Naive thymus-derived CD4-positive, alpha-beta T cell (primary cell): Measurements from ENCODE around the gene PROSER3. TPM values are rescaled to one million over a fixed set of nuclear protein-coding genes. Genes with fewer than 3 reads are reported as not detected.

Experiments
- ATAC-seq: fragments of 150-1000 bp; cut with Tn5 transposase; 2 replicates; pipeline ENCODE4 v1.10.0; 2021; ENCODE audit warnings: mild to moderate bottlenecking, moderate library complexity
- CTCF ChIA-PET: fragments of 350-600 bp; sonication (Branson Sonifier 250); formaldehyde crosslinking; loops from one replicate; lab custom pipeline; 2021; ENCODE audit warnings: antibody characterized with exemption; lab: Charles Lee
- POLR2A ChIA-PET: fragments of 350-600 bp; sonication (Branson Sonifier 250); formaldehyde crosslinking; loops from one replicate; lab custom pipeline; 2021; ENCODE audit warnings: antibody characterized with exemption, inconsistent platforms; lab: Charles Lee
- DNase-seq, 9 donors: peaks; one replicate each; pipeline versions ENCODE4 v3.0.0 to v3.0.0-alpha.2; 2020 to 2022; ENCODE audit warnings: mixed read lengths in 1 of 9
- H3K27ac ChIP-seq: one replicate; pipeline ENCODE4 v1.7.0; 2013; ENCODE audit warnings: mild to moderate bottlenecking, low read depth, low read length, moderate library complexity
- H3K27me3 ChIP-seq, 2 donors: one replicate each; pipeline ENCODE4 v1.7.0; 2013; ENCODE audit warnings: low read length in 2 of 2, mild to moderate bottlenecking in 2 of 2, moderate library complexity in 2 of 2; ENCODE audit not compliant: control insufficient read depth in 2 of 2, insufficient read depth in 2 of 2
- H3K36me3 ChIP-seq, 3 experiments: 1 replicate in 2 of 3; 2 replicates in 1 of 3; pipeline ENCODE4 v1.7.0; 2013; ENCODE audit warnings: low read length in 3 of 3, mild to moderate bottlenecking in 3 of 3, moderate library complexity in 1 of 3; ENCODE audit not compliant: insufficient read depth in 3 of 3, control insufficient read depth in 2 of 3
- H3K4me1 ChIP-seq, 2 donors: one replicate each; pipeline ENCODE4 v1.7.0; 2013; ENCODE audit warnings: low read length in 2 of 2, mild to moderate bottlenecking in 2 of 2, moderate library complexity in 1 of 2; ENCODE audit not compliant: control insufficient read depth in 2 of 2, insufficient read depth in 2 of 2
- H3K4me3 ChIP-seq: 2 replicates; pipeline ENCODE4 v1.7.0; 2013; ENCODE audit warnings: mild to moderate bottlenecking, low read length
- H3K9me3 ChIP-seq, 3 experiments: 1 replicate in 2 of 3; 2 replicates in 1 of 3; pipeline ENCODE4 v1.7.0; 2013; ENCODE audit warnings: low read length in 3 of 3; ENCODE audit not compliant: control insufficient read depth in 2 of 3
- H3K27ac Mint-ChIP-seq, 9 donors: one replicate each; pipeline ENCODE4 v1.8.0; 2020 to 2022; ENCODE audit warnings: mixed read lengths in 9 of 9, mild to moderate bottlenecking in 8 of 9, moderate library complexity in 5 of 9, inconsistent platforms in 2 of 9
- H3K27me3 Mint-ChIP-seq, 5 donors: one replicate each; pipeline ENCODE4 v1.8.0; 2021 to 2022; ENCODE audit warnings: mixed read lengths in 5 of 5, mild to moderate bottlenecking in 1 of 5
- H3K36me3 Mint-ChIP-seq, 5 donors: one replicate each; pipeline ENCODE4 v1.8.0; 2020 to 2022; ENCODE audit warnings: mixed read lengths in 5 of 5, mild to moderate bottlenecking in 3 of 5, inconsistent platforms in 1 of 5
- H3K4me1 Mint-ChIP-seq, 7 donors: one replicate each; pipeline ENCODE4 v1.8.0; 2020 to 2022; ENCODE audit warnings: mixed read lengths in 7 of 7, mild to moderate bottlenecking in 3 of 7, inconsistent platforms in 1 of 7
- H3K4me3 Mint-ChIP-seq, 10 donors: one replicate each; pipeline ENCODE4 v1.8.0; 2020 to 2022; ENCODE audit warnings: mild to moderate bottlenecking in 10 of 10, mixed read lengths in 10 of 10, moderate library complexity in 6 of 10, inconsistent platforms in 2 of 10
- H3K9me3 Mint-ChIP-seq, 11 donors: one replicate each; pipeline ENCODE4 v1.8.0; 2020 to 2022; ENCODE audit warnings: mixed read lengths in 11 of 11, mild to moderate bottlenecking in 4 of 11, inconsistent platforms in 1 of 11, moderate library complexity in 1 of 11
- intact Hi-C, 2 donors: fragments of 100-400 bp; cut with micrococcal nuclease; formaldehyde crosslinking; loops; one replicate each; pipeline ENCODE4 v1.15.1; 2023
- polyA plus RNA-seq, 2 donors: library from polyadenylated mRNA; unstranded; fragments of 300-500 nt; fragmentation: Illumina TruSeq; gene quantifications; one replicate each; pipeline ENCODE4 v1.2.3, GENCODE V29; 2021
- total RNA-seq, 6 experiments: library from RNA in 5 of 6; stranded (reverse) in 5 of 6; gene quantifications; 1 replicate in 5 of 6; 2 replicates in 1 of 6; pipeline ENCODE4 v1.2.3 and lab custom pipeline; 2021 to 2026

Gene PROSER3
- total and polyA plus RNA-seq, 7 experiments from 2014 or later: 5.4 to 47.3 (median 36.4) TPM

- ATAC-seq (no peak), DNase-seq (no peak)
- Mint-ChIP-seq H3K27me3 (no peaks in the 10 kb centered on the region), H3K4me1 (peaks cover 0 to 21% (median 8%) of the 10 kb centered on the region in 7 donors), H3K36me3 (peaks cover 4 to 51% (median 16%) of the 10 kb centered on the region in 5 donors), H3K27ac (peak overlapping the region in 3 of 9 donors; percentile 42 to 62 (median 62)), H3K9me3 (no peaks in the 10 kb centered on the region), H3K4me3 (no peak overlapping the region)
- no peaks in the 10 kb centered on the region for H3K27me3 ChIP-seq
- intact Hi-C loops: no loop called here
- no peak overlapping the region for H3K4me3 ChIP-seq
- peaks cover 12 to 98% (median 33%) of the 10 kb centered on the region in 3 experiments for H3K36me3 ChIP-seq
- no peaks in the 10 kb centered on the region for H3K9me3 ChIP-seq
- CTCF ChIA-PET: interaction anchor here (1.1 kb wide), 1 partner anchor 10 kb away, joined by 4 read pairs; no protein-coding TSS in a partner anchor
- H3K27ac ChIP-seq: no peak overlapping the region
- H3K4me1 ChIP-seq: no peaks in the 10 kb centered on the region
- POLR2A ChIA-PET: interaction anchor here (1.6 kb wide), 1 partner anchor 10 kb away, joined by 8 read pairs; no protein-coding TSS in a partner anchor
Measured at GRCh38 chr19:35730326-35730725, 27.6 kb upstream of the PROSER3 start.

- POLR2A ChIA-PET: interaction anchor here (1.0 kb wide), 1 partner anchor 11 kb away, joined by 4 read pairs; the partner anchor contains the start of gene IGFLR1
- Histone ChIP-seq H3K9me3 (no peaks in the 10 kb centered on the region), H3K36me3 (peaks cover 2 to 94% (median 23%) of the 10 kb centered on the region in 3 experiments), H3K27me3 (no peaks in the 10 kb centered on the region), H3K27ac (no peak overlapping the region), H3K4me3 (no peak overlapping the region), H3K4me1 (no peaks in the 10 kb centered on the region)
- Mint-ChIP-seq H3K27ac (peak overlapping the region in 3 of 9 donors; percentile 10 to 62 (median 42)), H3K4me3 (no peak overlapping the region), H3K27me3 (no peaks in the 10 kb centered on the region), H3K36me3 (peaks cover 6 to 44% (median 16%) of the 10 kb centered on the region in 5 donors), H3K4me1 (peaks cover 3 to 28% (median 10%) of the 10 kb centered on the region in 7 donors), H3K9me3 (no peaks in the 10 kb centered on the region)
- DNase-seq (no peak), ATAC-seq (no peak)
- intact Hi-C loops: no loop called here
- CTCF ChIA-PET: no interaction called here
Measured at GRCh38 chr19:35731353-35731752, 26.6 kb upstream of the PROSER3 start.

DNA sequence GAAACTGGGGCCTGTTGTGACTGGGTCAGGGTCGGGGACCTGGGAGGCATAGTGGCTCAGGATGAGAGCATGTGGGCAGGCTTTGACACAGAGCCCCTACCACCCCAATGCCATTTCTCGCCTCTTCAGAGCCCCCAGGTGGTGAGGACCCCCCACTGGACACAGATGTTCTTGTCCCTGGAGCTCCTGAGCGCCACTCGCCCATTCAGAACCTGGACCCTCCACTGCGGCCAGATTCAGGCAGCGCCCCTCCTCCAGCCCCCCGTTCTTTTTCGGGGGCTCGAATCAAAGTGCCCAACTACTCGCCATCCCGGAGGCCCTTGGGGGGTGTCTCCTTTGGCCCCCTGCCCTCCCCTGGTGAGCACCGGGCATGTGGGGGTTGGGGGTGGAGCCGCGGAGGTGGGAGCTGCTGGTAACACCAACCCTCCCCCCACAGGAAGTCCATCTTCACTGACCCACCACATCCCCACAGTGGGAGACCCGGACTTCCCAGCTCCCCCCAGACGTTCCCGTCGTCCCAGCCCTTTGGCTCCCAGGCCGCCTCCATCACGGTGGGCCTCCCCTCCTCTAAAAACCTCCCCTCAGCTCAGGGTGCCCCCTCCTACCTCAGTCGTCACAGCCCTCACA is 26.1 kb upstream of the PROSER3 start:
- intact Hi-C loops: no loop called here
- Histone ChIP-seq H3K9me3 (no peaks in the 10 kb centered on the region), H3K4me1 (no peaks in the 10 kb centered on the region), H3K4me3 (no peak overlapping the region), H3K27me3 (no peaks in the 10 kb centered on the region), H3K36me3 (peaks cover 0 to 94% (median 22%) of the 10 kb centered on the region in 3 experiments), H3K27ac (no peak overlapping the region)
- POLR2A ChIA-PET: interaction anchor here (1.0 to 1.4 kb wide), 2 partner anchors 10 to 13 kb away, joined by 4 read pairs; partner anchors contain the start of gene IGFLR1
- DNase-seq (no peak), ATAC-seq (no peak)
- CTCF ChIA-PET: no interaction called here
- Mint-ChIP-seq H3K4me1 (peaks cover 8 to 31% (median 15%) of the 10 kb centered on the region in 7 donors), H3K36me3 (peaks cover 6 to 39% (median 16%) of the 10 kb centered on the region in 5 donors), H3K27me3 (no peaks in the 10 kb centered on the region), H3K4me3 (no peak overlapping the region), H3K27ac (no peak overlapping the region), H3K9me3 (no peaks in the 10 kb centered on the region)

DNA sequence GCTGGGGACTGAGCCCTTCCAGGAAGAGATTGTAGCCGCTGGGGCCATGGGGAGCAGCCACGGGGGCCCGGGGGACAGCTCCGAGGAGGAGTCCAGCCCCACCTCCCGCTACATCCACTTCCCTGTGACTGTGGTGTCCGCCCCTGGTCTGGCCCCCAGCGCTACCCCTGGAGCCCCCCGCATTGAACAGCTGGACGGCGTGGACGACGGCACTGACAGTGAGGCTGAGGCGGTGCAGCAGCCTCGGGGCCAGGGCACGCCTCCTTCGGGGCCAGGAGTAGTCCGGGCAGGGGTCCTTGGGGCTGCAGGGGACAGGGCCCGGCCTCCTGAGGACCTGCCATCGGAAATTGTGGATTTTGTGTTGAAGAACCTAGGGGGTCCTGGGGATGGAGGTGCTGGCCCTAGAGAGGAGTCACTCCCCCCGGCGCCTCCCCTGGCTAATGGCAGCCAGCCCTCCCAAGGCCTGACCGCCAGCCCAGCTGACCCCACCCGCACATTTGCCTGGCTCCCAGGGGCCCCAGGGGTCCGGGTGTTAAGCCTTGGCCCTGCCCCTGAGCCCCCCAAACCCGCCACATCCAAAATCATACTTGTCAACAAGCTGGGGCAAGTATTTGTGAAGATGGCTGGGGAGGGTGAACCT is 25.3 kb upstream of the PROSER3 start:
- intact Hi-C loops: no loop called here
- peaks cover 6 to 38% (median 16%) of the 10 kb centered on the region in 5 donors for H3K36me3 Mint-ChIP-seq
- DNase-seq: no peak
- no peaks in the 10 kb centered on the region for H3K9me3 Mint-ChIP-seq
- ChIA-PET POLR2A (interaction anchor here (1.4 kb wide), 1 partner anchor 14 kb away, joined by 4 read pairs; no protein-coding TSS in a partner anchor), CTCF (no interaction called here)
- H3K27me3 ChIP-seq: no peaks in the 10 kb centered on the region
- no peaks in the 10 kb centered on the region for H3K4me1 ChIP-seq
- no peaks in the 10 kb centered on the region for H3K9me3 ChIP-seq
- no peak overlapping the region for H3K4me3 Mint-ChIP-seq
- H3K27ac ChIP-seq: no peak overlapping the region
- peaks cover 15 to 36% (median 23%) of the 10 kb centered on the region in 7 donors for H3K4me1 Mint-ChIP-seq
- H3K4me3 ChIP-seq: no peak overlapping the region
- H3K27me3 Mint-ChIP-seq: no peaks in the 10 kb centered on the region
- peaks cover 0 to 93% (median 14%) of the 10 kb centered on the region in 3 experiments for H3K36me3 ChIP-seq
- no peak for ATAC-seq
- H3K27ac Mint-ChIP-seq: no peak overlapping the region

- ATAC-seq (no peak), DNase-seq (no peak)
- Histone ChIP-seq H3K4me1 (no peaks in the 10 kb centered on the region), H3K27ac (no peak overlapping the region), H3K4me3 (no peak overlapping the region), H3K27me3 (no peaks in the 10 kb centered on the region), H3K36me3 (peaks cover 4 to 93% (median 8%) of the 10 kb centered on the region in 3 experiments), H3K9me3 (no peaks in the 10 kb centered on the region)
- peaks cover 16 to 38% (median 23%) of the 10 kb centered on the region in 7 donors for H3K4me1 Mint-ChIP-seq
- POLR2A ChIA-PET: interaction anchor here (0.7 to 1.4 kb wide), 3 partner anchors 11 to 15 kb away, joined by 3 to 4 read pairs (median 3); partner anchors contain the start of genes PSENEN and U2AF1L4
- no peaks in the 10 kb centered on the region for H3K27me3 Mint-ChIP-seq
- no peaks in the 10 kb centered on the region for H3K9me3 Mint-ChIP-seq
- no peak overlapping the region for H3K4me3 Mint-ChIP-seq
- intact Hi-C loops: no loop called here
- H3K27ac Mint-ChIP-seq: peak overlapping the region in 6 of 9 donors; percentile 28 to 81 (median 61)
- CTCF ChIA-PET: no interaction called here
- H3K36me3 Mint-ChIP-seq: peaks cover 6 to 36% (median 16%) of the 10 kb centered on the region in 5 donors
Measured at GRCh38 chr19:35733180-35734125, 24.5 kb upstream of the PROSER3 start.

GRCh38 chr19:35734273-35734672 is 23.7 kb upstream of the PROSER3 start:
- ATAC-seq: no peak
- Mint-ChIP-seq H3K36me3 (peaks cover 6 to 36% (median 16%) of the 10 kb centered on the region in 5 donors), H3K4me3 (no peak overlapping the region), H3K9me3 (no peaks in the 10 kb centered on the region), H3K27me3 (no peaks in the 10 kb centered on the region), H3K4me1 (peaks cover 18 to 38% (median 30%) of the 10 kb centered on the region in 7 donors), H3K27ac (peak overlapping the region in 7 of 9 donors; percentile 42 to 81 (median 70))
- Histone ChIP-seq H3K4me3 (no peak overlapping the region), H3K27ac (no peak overlapping the region), H3K27me3 (no peaks in the 10 kb centered on the region), H3K36me3 (peaks cover 4 to 93% (median 8%) of the 10 kb centered on the region in 3 experiments), H3K9me3 (no peaks in the 10 kb centered on the region), H3K4me1 (no peaks in the 10 kb centered on the region)
- ChIA-PET CTCF (no interaction called here), POLR2A (interaction anchor here (0.7 to 1.3 kb wide), 3 partner anchors 10 to 12 kb away, joined by 3 to 5 read pairs (median 3); partner anchors contain the start of genes PSENEN and U2AF1L4)
- no peak for DNase-seq
- intact Hi-C loops: no loop called here
